Femur (tissue), 1 donor: ENCODE results near the gene FES.
"Not testable (repeated sequence)": the region's sequence is repeated elsewhere in the genome, so short reads cannot be mapped to it uniquely, and the experiment has no call there.

Experiments used
- DNase-seq: peaks from one replicate; pipeline ENCODE4 v3.0.0-alpha.2; 2017

FES gene

GRCh38 chr15:90862487-90862886 is 21.8 kb upstream of the FES start:
- no peak for DNase-seq

GRCh38 chr15:90862964-90863778 is 21.1 kb upstream of the FES start:
- DNase-seq, result no peak

GRCh38 chr15:90863987-90864386 is 20.3 kb upstream of the FES start:
- DNase-seq, result no peak

- no peak for DNase-seq
Observed at GRCh38 chr15:90864507-90864906, 19.8 kb upstream of the FES start.

- DNase-seq, result no peak
Observed at GRCh38 chr15:90865702-90866101, 18.6 kb upstream of the FES start.

GRCh38 chr15:90866161-90866715 is 18.1 kb upstream of the FES start:
- DNase-seq, result no peak

- DNase-seq, result no peak
Observed at GRCh38 chr15:90866800-90867199, 17.5 kb upstream of the FES start.

GRCh38 chr15:90868261-90868689 is 16.0 kb upstream of the FES start, which contains the start of gene FURIN:
Gene FURIN (plus strand): TSS chr15:90868588. CDS start chr15:90875741, 7,153 bp downstream.
- DNase-seq, result no peak

- no peak for DNase-seq
Observed at GRCh38 chr15:90869140-90869541, 15.2 kb upstream of the FES start.

GRCh38 chr15:90869601-90870353 is 14.5 kb upstream of the FES start:
- peak; percentile 65 for DNase-seq

GRCh38 chr15:90870354-90871138 is 13.8 kb upstream of the FES start:
- no peak for DNase-seq

- DNase-seq, result peak; percentile 57
Observed at GRCh38 chr15:90871139-90871715, 13.1 kb upstream of the FES start.

GRCh38 chr15:90871716-90872485 is 12.4 kb upstream of the FES start:
- no peak for DNase-seq

GRCh38 chr15:90872486-90873184 is 11.7 kb upstream of the FES start:
- DNase-seq, result no peak

GRCh38 chr15:90873488-90873997 is 10.8 kb upstream of the FES start:
- DNase-seq, result no peak

GRCh38 chr15:90873998-90874605 is 10.2 kb upstream of the FES start:
- DNase-seq, result peak; percentile 61

- DNase-seq, result not testable (repeated sequence)
Observed at GRCh38 chr15:90874986-90875385, 9.3 kb upstream of the FES start.

- DNase-seq, result no peak
Observed at GRCh38 chr15:90875549-90875981, 8.7 kb upstream of the FES start.

GRCh38 chr15:90876046-90876445 is 8.3 kb upstream of the FES start:
- DNase-seq, result no peak

GRCh38 chr15:90876512-90877170 is 7.7 kb upstream of the FES start:
- no peak for DNase-seq
